OCI-LY7 (cell line): Measurements from ENCODE around the gene GET4. TPM values are rescaled to one million over a fixed set of nuclear protein-coding genes. Genes with fewer than 3 reads are reported as not detected.

Experiments
- BruUV-seq: library from RNA; stranded (reverse); fragments of 400-500 nt; replicated peaks from 2 replicates; lab custom pipeline; 2021; lab: Mats Ljungman, UMichigan
- CTCF ChIA-PET: fragments of 300-600 bp; sonication (Branson Sonifier 250); formaldehyde crosslinking; loops from one replicate; lab custom pipeline; 2022; ENCODE audit warnings: antibody characterized with exemption; ENCODE audit not compliant: unreplicated experiment; lab: Charles Lee
- POLR2A ChIA-PET: fragments of 300-600 bp; sonication (Branson Sonifier 250); formaldehyde crosslinking; loops from one replicate; lab custom pipeline; 2022; ENCODE audit warnings: antibody characterized with exemption; lab: Charles Lee
- DNase-seq: peaks from one replicate; pipeline ENCODE4 v3.0.0-alpha.2; 2015; ENCODE audit warnings: low spot score
- H2AFZ ChIP-seq: fragments of 200-600 bp; sonication (generic), shearing (Covaris generic); 2 replicates; pipeline ENCODE4 v1.6.1; 2014; ENCODE audit warnings: mild to moderate bottlenecking, antibody characterized with exemption, low read length, moderate library complexity
- H3K27ac ChIP-seq: fragments of 200-600 bp; sonication (generic); 2 replicates; pipeline ENCODE4 v1.5.1; 2014; ENCODE audit warnings: mixed run types, low read depth, mild to moderate bottlenecking, moderate library complexity, low read length, inconsistent platforms; ENCODE audit not compliant: poor library complexity, severe bottlenecking
- H3K36me3 ChIP-seq: fragments of 200-600 bp; sonication (generic); 2 replicates; pipeline ENCODE4 v1.6.1; 2014; ENCODE audit warnings: mild to moderate bottlenecking, antibody characterized with exemption, low read length, moderate library complexity, mixed read lengths; ENCODE audit not compliant: insufficient read depth
- H3K4me1 ChIP-seq: fragments of 200-600 bp; sonication (generic); 2 replicates; pipeline ENCODE4 v1.5.1; 2014; ENCODE audit warnings: mild to moderate bottlenecking, low read length; ENCODE audit not compliant: insufficient read depth, poor library complexity, severe bottlenecking
- H3K4me2 ChIP-seq: fragments of 200-600 bp; sonication (generic); 2 replicates; pipeline ENCODE4 v1.6.1; 2014; ENCODE audit warnings: mild to moderate bottlenecking, low read length
- H3K4me3 ChIP-seq: fragments of 200-600 bp; sonication (generic); 2 replicates; pipeline ENCODE4 v1.5.1; 2014; ENCODE audit warnings: mild to moderate bottlenecking, low read depth, low read length; ENCODE audit not compliant: poor library complexity, severe bottlenecking
- H3K79me2 ChIP-seq: fragments of 200-600 bp; sonication (generic); 2 replicates; pipeline ENCODE4 v1.6.1; 2016; ENCODE audit warnings: low read depth, mild to moderate bottlenecking, low read length, moderate library complexity, mixed read lengths; ENCODE audit not compliant: insufficient read depth
- H3K9me2 ChIP-seq: fragments of 200-600 bp; sonication (generic); 2 replicates; pipeline ENCODE4 v1.6.1; 2016; ENCODE audit warnings: mild to moderate bottlenecking, low read length, mixed read lengths; ENCODE audit not compliant: insufficient read depth
- H3K9me3 ChIP-seq: fragments of 200-600 bp; sonication (generic); 2 replicates; pipeline ENCODE4 v1.6.1; 2014; ENCODE audit warnings: mild to moderate bottlenecking, mixed run types, low read length, mixed read lengths
- H4K20me1 ChIP-seq: fragments of 200-600 bp; sonication (generic); 2 replicates; pipeline ENCODE4 v1.6.1; 2014; ENCODE audit warnings: mild to moderate bottlenecking, antibody characterized with exemption, low read length, moderate library complexity, mixed read lengths; ENCODE audit not compliant: insufficient read depth
- CTCF ChIP-seq: fragments of 200-600 bp; sonication (generic); conservative IDR thresholded peaks from 2 replicates; pipeline ENCODE4 v1.5.1; 2014; ENCODE audit warnings: mild to moderate bottlenecking, antibody characterized with exemption, low read length, moderate library complexity, mixed read lengths
- EZH2phosphoT487 ChIP-seq: fragments of 200-600 bp; sonication (generic); IDR thresholded peaks from 2 replicates; pipeline ENCODE4 v1.6.1; 2018; ENCODE audit warnings: low read depth, borderline replicate concordance, mild to moderate bottlenecking, mixed run types, antibody characterized with exemption, low read length, moderate library complexity, mixed read lengths
- intact Hi-C: fragments of 100-400 bp; cut with micrococcal nuclease; formaldehyde crosslinking; loops from one replicate; pipeline ENCODE4 v1.10.0; 2022; ENCODE audit not compliant: unreplicated experiment
- total RNA-seq, 2 experiments: library from RNA; depleted of rRNA in 1 of 2; stranded (reverse); fragments of >200 nt in 1 of 2; shearing (Covaris generic) in 1 of 2; gene quantifications; 2 replicates each; pipeline ENCODE4 v1.2.3, GENCODE V29; 2014 to 2022

The GET4 gene
- total RNA-seq, 2 experiments from 2014 or later = 46.3 to 54.5 TPM

GRCh38 chr7:880450-880849 lies 4.1 kb downstream of the GET4 start:
- no peak for DNase-seq
- ChIA-PET CTCF (no interaction called here), POLR2A (no interaction called here)
- Histone ChIP-seq H4K20me1 (peaks cover 13% of the 10 kb centered on the region), H3K36me3 (peaks cover 40% of the 10 kb centered on the region), H3K4me1 (peaks cover 13% of the 10 kb centered on the region), H3K27ac (no peak overlapping the region), H3K79me2 (peaks cover 84% of the 10 kb centered on the region), H3K4me2 (no peak overlapping the region), H3K9me3 (no peaks in the 10 kb centered on the region), H3K9me2 (no peaks in the 10 kb centered on the region), H2AFZ (no peak overlapping the region), H3K4me3 (no peak overlapping the region)
- TF ChIP-seq EZH2phosphoT487 (no peak), CTCF (no peak)
- intact Hi-C loops = no loop called here
- no TSS peak for BruUV-seq

- no TSS peak for BruUV-seq
- no peaks in the 10 kb centered on the region for H3K9me2 ChIP-seq
- no peak overlapping the region for H3K4me2 ChIP-seq
- CTCF ChIA-PET = no interaction called here
- no peak overlapping the region for H3K27ac ChIP-seq
- no peak overlapping the region for H3K4me3 ChIP-seq
- no peaks in the 10 kb centered on the region for H3K9me3 ChIP-seq
- POLR2A ChIA-PET = no interaction called here
- H4K20me1 ChIP-seq = peaks cover 13% of the 10 kb centered on the region
- TF ChIP-seq EZH2phosphoT487 (no peak), CTCF (no peak)
- H3K36me3 ChIP-seq = peaks cover 43% of the 10 kb centered on the region
- peaks cover 87% of the 10 kb centered on the region for H3K79me2 ChIP-seq
- DNase-seq = no peak
- peaks cover 8% of the 10 kb centered on the region for H3K4me1 ChIP-seq
- intact Hi-C loops = no loop called here
- H2AFZ ChIP-seq = no peak overlapping the region
Measured at GRCh38 chr7:881441-882234, 5.3 kb downstream of the GET4 start.

DNA sequence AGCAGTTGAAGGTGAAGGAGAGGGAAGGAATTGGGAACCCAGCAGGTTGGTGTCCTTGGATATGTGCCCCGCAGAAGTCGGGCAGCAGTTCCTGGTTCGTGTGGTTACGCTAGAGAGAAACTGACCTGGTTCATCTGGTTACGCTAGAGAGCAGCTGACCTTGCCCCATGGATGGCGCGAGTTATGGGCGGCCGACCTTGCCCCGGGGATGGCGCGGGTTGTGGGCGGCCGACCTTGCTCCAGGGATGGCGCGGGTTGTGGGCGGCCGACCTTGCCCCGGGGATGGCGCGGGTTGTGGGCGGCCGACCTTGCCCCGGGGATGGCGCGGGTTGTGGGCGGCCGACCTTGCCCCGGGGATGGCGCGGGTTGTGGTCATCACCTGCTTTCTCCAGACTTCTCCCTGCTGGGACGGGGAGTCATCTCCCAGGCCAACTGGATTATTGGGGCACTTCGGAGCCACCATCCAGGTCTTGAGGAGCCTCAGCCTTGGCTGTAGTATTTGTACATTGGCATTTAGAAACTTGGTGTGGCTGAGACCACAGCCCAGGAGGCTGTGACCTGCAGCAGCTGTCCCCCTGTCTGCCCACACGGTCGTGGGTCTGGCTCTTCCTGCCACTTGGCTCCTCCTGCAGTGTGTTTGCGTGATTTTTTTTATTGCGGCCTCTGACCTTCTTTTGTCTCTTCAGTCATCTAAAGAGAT lies 6.1 kb downstream of the GET4 start:
- Histone ChIP-seq H3K36me3 (peaks cover 51% of the 10 kb centered on the region), H4K20me1 (peaks cover 13% of the 10 kb centered on the region), H3K4me3 (no peak overlapping the region), H3K4me2 (no peak overlapping the region), H3K4me1 (peaks cover 8% of the 10 kb centered on the region), H3K9me3 (no peaks in the 10 kb centered on the region), H3K79me2 (peaks cover 81% of the 10 kb centered on the region), H2AFZ (no peak overlapping the region), H3K9me2 (no peaks in the 10 kb centered on the region), H3K27ac (no peak overlapping the region)
- intact Hi-C loops = no loop called here
- DNase-seq = no peak
- no peak for TF ChIP-seq CTCF
- ChIA-PET CTCF (interaction anchor here (0.5 kb wide), 1 partner anchor 19 kb away, joined by 3 read pairs; no protein-coding TSS in a partner anchor), POLR2A (no interaction called here)
- no TSS peak for BruUV-seq
